Sigmoid colon (tissue), 4 donors: ENCODE results near the gene DRD2.

ENCODE experiments used
- CTCF ChIP-seq, 4 experiments: fragments of 450-650 bp in 3 of 4; fragments of 200-600 bp in 1 of 4; IDR thresholded peaks; one replicate each; pipeline ENCODE4 v1.5.1; 2016 to 2019; ENCODE audit warnings: antibody characterized with exemption in 4 of 4, mild to moderate bottlenecking in 3 of 4, moderate library complexity in 2 of 4
- EP300 ChIP-seq, 4 donors: sonication (generic); formaldehyde crosslinking; IDR thresholded peaks; one replicate each; pipeline ENCODE4 v1.6.1; 2017; ENCODE audit warnings: antibody characterized with exemption in 4 of 4
- POLR2A ChIP-seq, 2 donors: fragments of 450-650 bp; IDR thresholded peaks; one replicate each; pipeline ENCODE4 v1.6.1; 2016; ENCODE audit warnings: antibody characterized with exemption in 2 of 2, mild to moderate bottlenecking in 2 of 2, moderate library complexity in 2 of 2

GRCh38 chr11:113446112-113446511 is 29.1 kb downstream of the DRD2 start:
- no peak for TF ChIP-seq CTCF (IDR thresholded peaks at IDR 0.05)
- TF ChIP-seq EP300 (IDR thresholded peaks at IDR 0.05), result no peak
- no peak for TF ChIP-seq POLR2A (IDR thresholded peaks at IDR 0.05)
